GM12878 (cell line): ENCODE data around the gene PTK7. TPM values are rescaled to one million over a fixed set of nuclear protein-coding genes. Genes with fewer than 3 reads are reported as not detected.

Source experiments
- ATAC-seq: fragments of 200-7000 bp; cut with Tn5 transposase; 3 replicates; pipeline ENCODE4 v1.9.1; 2020; ENCODE audit warnings: mild to moderate bottlenecking, moderate library complexity
- BruUV-seq: library from RNA; stranded (reverse); fragments of 400-500 nt; replicated peaks from 2 replicates; lab custom pipeline; 2021; lab: Mats Ljungman, UMichigan
- CTCF ChIA-PET: fragments of 300-600 bp; sonication (Branson Sonifier 250); formaldehyde crosslinking; extraction: SDS; loops from one replicate; lab custom pipeline; 2021; ENCODE audit warnings: inconsistent platforms; lab: Yijun Ruan, JAX
- POLR2A ChIA-PET: fragments of 350-600 bp; formaldehyde crosslinking; extraction: SDS; loops from one replicate; lab custom pipeline; 2021; ENCODE audit warnings: inconsistent platforms; lab: Charles Lee
- RAD21 ChIA-PET: fragments of 300-600 bp; sonication (Branson Sonifier 250); formaldehyde crosslinking; loops from one replicate; lab custom pipeline; 2023; ENCODE audit warnings: antibody characterized with exemption; ENCODE audit not compliant: unreplicated experiment; lab: Charles Lee
- SMC1A ChIA-PET: fragments of 300-600 bp; sonication (Branson Sonifier 250); formaldehyde crosslinking; loops from one replicate; lab custom pipeline; 2023; ENCODE audit not compliant: unreplicated experiment, uncharacterized antibody; lab: Charles Lee
- DNase-seq: peaks from one replicate; pipeline ENCODE4 v3.0.0-alpha.2; 2011; ENCODE audit warnings: low read depth, low spot score
- FAIRE-seq: peaks from 3 replicates; lab custom pipeline; 2011; peaks lifted over from hg19 to GRCh38; lab: Jason Lieb, UNC
- H2AFZ ChIP-seq: 2 replicates; pipeline ENCODE4 v1.6.0; 2011; ENCODE audit warnings: low read depth, low read length, control low read depth; ENCODE audit not compliant: control insufficient read depth
- H3K27ac ChIP-seq: 2 replicates; pipeline ENCODE4 v1.5.1; 2011; ENCODE audit warnings: control low read depth; ENCODE audit not compliant: control insufficient read depth, insufficient read depth
- H3K27me3 ChIP-seq, 2 experiments: replicated peaks in 1 of 2; 2 replicates each; pipeline versions ENCODE4 v1.6.0 to v1.6.1; 2011; ENCODE audit warnings: low read length in 1 of 2; ENCODE audit not compliant: control insufficient read depth in 2 of 2, insufficient read depth in 2 of 2
- H3K36me3 ChIP-seq, 2 experiments: 2 replicates each; pipeline ENCODE4 v1.5.1; 2011; ENCODE audit warnings: low read length in 1 of 2; ENCODE audit not compliant: control insufficient read depth in 2 of 2, insufficient read depth in 2 of 2
- H3K4me1 ChIP-seq: 2 replicates; pipeline ENCODE4 v1.6.1; 2011; ENCODE audit warnings: mild to moderate bottlenecking, low read length, moderate library complexity, mixed read lengths; ENCODE audit not compliant: control insufficient read depth, insufficient read depth
- H3K4me2 ChIP-seq: 2 replicates; pipeline ENCODE4 v1.6.0; 2011; ENCODE audit warnings: control low read depth; ENCODE audit not compliant: control insufficient read depth, insufficient read depth
- H3K4me3 ChIP-seq: fragments of 200-600 bp; sonication (generic); 2 replicates; pipeline ENCODE4 v1.5.1; 2016
- H3K79me2 ChIP-seq: 2 replicates; pipeline ENCODE4 v1.6.0; 2011; ENCODE audit warnings: low read length; ENCODE audit not compliant: control insufficient read depth, insufficient read depth
- H3K9ac ChIP-seq: 2 replicates; pipeline ENCODE4 v1.8.0; 2011; ENCODE audit warnings: low read length, control low read depth, mixed read lengths; ENCODE audit not compliant: control insufficient read depth, insufficient read depth
- H3K9me3 ChIP-seq: replicated peaks from 3 replicates; pipeline ENCODE4 v1.5.1; 2011; ENCODE audit warnings: mild to moderate bottlenecking, low read length; ENCODE audit not compliant: control insufficient read depth, insufficient read depth
- H4K20me1 ChIP-seq: 2 replicates; pipeline ENCODE4 v1.6.0; 2011; ENCODE audit not compliant: control insufficient read depth, insufficient read depth
- CBX5 ChIP-seq: sonication (generic); IDR thresholded peaks from 2 replicates; pipeline ENCODE4 v1.6.1; 2016; ENCODE audit warnings: low read depth, moderate library complexity, mild to moderate bottlenecking, inconsistent platforms
- KDM1A ChIP-seq: fragments of 200-600 bp; sonication (generic); IDR thresholded peaks from 2 replicates; pipeline ENCODE4 v1.6.1; 2016; ENCODE audit warnings: borderline replicate concordance
- MYC ChIP-seq: IDR thresholded peaks from 2 replicates; pipeline ENCODE4 v1.6.1; 2011; ENCODE audit warnings: mild to moderate bottlenecking, low read length, moderate library complexity, inconsistent platforms; ENCODE audit not compliant: insufficient read depth, insufficient replicate concordance, insufficient read length, severe bottlenecking
- RUNX3 ChIP-seq: IDR thresholded peaks from 2 replicates; pipeline ENCODE4 v1.6.1; 2012; ENCODE audit warnings: low read length, inconsistent platforms
- TAF1 ChIP-seq: IDR thresholded peaks from 2 replicates; pipeline ENCODE4 v1.6.1; 2011; ENCODE audit warnings: mild to moderate bottlenecking, low read depth, low read length, borderline replicate concordance
- TCF7 ChIP-seq: IDR thresholded peaks from 2 replicates; pipeline ENCODE4 v1.6.1; 2014; ENCODE audit warnings: antibody characterized with exemption, borderline replicate concordance
- ZBED1 ChIP-seq: IDR thresholded peaks from 2 replicates; pipeline ENCODE4 v1.6.1; 2016; ENCODE audit warnings: borderline replicate concordance
- ZNF622 ChIP-seq: fragments of 450-650 bp; IDR thresholded peaks from 2 replicates; pipeline ENCODE4 v1.6.1; 2017; ENCODE audit warnings: mild to moderate bottlenecking, inconsistent platforms
- WGBS: methylation state at CpG from one replicate; pipeline ENCODE4 v1.1.6; 2016; ENCODE audit warnings: low lambda C conversion rate; ENCODE audit not compliant: insufficient replicate concordance, insufficient coverage; ENCODE audit errors: missing lambda C conversion rate; 5-methylcytosine and 5-hydroxymethylcytosine counted together
- in situ Hi-C: fragments of 300-500 bp; cut with MboI; formaldehyde crosslinking; loops from 9 replicates; pipeline ENCODE4 v1.14.3; 2018; ENCODE audit warnings: mixed read lengths
- intact Hi-C: fragments of 100-400 bp; cut with micrococcal nuclease; formaldehyde crosslinking; loops from one replicate; pipeline ENCODE4 v1.14.2; 2022; ENCODE audit not compliant: unreplicated experiment
- polyA plus RNA-seq, 11 experiments: library from polyadenylated mRNA; depleted of rRNA in 4 of 11; unstranded in 6 of 11; stranded (reverse) in 5 of 11; fragments of >200 nt; fragmentation: Nextera tagmentation in 4 of 11; fragmentation: Illumina TruSeq in 1 of 11; extraction: Ambion mirVana in 4 of 11; extraction: Trizol in 1 of 11; gene quantifications; 1 replicate in 1 of 11; 2 replicates in 10 of 11; pipeline versions ENCODE4 v1.2.1 to v1.2.3, GENCODE V29; 2011 to 2016; ENCODE audit warnings: inconsistent platforms in 2 of 11, missing spikeins in 2 of 11, low read depth in 1 of 11
- total RNA-seq, 4 experiments: library from RNA; depleted of rRNA in 3 of 4; stranded (reverse); fragments of >200 nt in 3 of 4; fragmentation: Illumina TruSeq in 1 of 4; extraction: Trizol in 1 of 4; gene quantifications; 2 replicates each; pipeline versions ENCODE4 v1.2.1 to v1.2.3, GENCODE V29; 2013 to 2021
- TF ChIP-seq, protein P1 (sequence below): fragments of 450-650 bp; conservative IDR thresholded peaks from 2 replicates; pipeline ENCODE4 v1.6.1; 2017; ENCODE audit warnings: mild to moderate bottlenecking, moderate library complexity

Gene PTK7
- total and polyA plus RNA-seq, 10 of the 15 experiments (the other 5 are each of a cell fraction or from before 2014, with no cell fraction given) = 0.18 to 14.4 (median 3.3) TPM; not detected in 1

DNA sequence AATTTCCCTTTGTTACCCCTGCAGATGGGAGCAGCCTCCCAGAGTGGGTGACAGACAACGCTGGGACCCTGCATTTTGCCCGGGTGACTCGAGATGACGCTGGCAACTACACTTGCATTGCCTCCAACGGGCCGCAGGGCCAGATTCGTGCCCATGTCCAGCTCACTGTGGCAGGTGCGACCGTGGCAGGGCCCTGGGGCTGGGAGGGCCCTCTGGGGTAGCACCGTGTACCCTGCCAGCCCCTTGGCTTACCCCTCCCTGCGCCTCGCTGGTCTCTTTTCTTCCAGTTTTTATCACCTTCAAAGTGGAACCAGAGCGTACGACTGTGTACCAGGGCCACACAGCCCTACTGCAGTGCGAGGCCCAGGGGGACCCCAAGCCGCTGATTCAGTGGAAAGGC lies 65.5 kb downstream of the PTK7 start:
- RAD21 ChIA-PET = interaction anchor here (0.8 to 1.1 kb wide), 2 partner anchors 47 to 236 kb away, joined by 3 read pairs; no protein-coding TSS in a partner anchor
- intact Hi-C loops (no loop called here), in situ Hi-C loops (loop anchor here (5.0 kb wide), 1 partner anchor 234 kb away; no protein-coding TSS in a partner anchor)
- no TSS peak for BruUV-seq
- no peak overlapping the region for H3K4me2 ChIP-seq
- H3K79me2 ChIP-seq = no peaks in the 10 kb centered on the region
- ATAC-seq = no peak
- no peaks in the 10 kb centered on the region for H4K20me1 ChIP-seq
- no peaks in the 10 kb centered on the region for H3K36me3 ChIP-seq
- WGBS = 54% methylated on average over 16 of the region's 16 CpGs
- H2AFZ ChIP-seq = no peak overlapping the region
- no peak for FAIRE-seq
- SMC1A ChIA-PET = interaction anchor here (3.0 kb wide), 1 partner anchor 240 kb away, joined by 19 read pairs; no protein-coding TSS in a partner anchor
- no peak for TF ChIP-seq TAF1
- no peak for TF ChIP-seq TCF7
- TF ChIP-seq RUNX3 = no peak
- H3K9me3 ChIP-seq = no peaks in the 10 kb centered on the region
- H3K27ac ChIP-seq = no peak overlapping the region
- H3K9ac ChIP-seq = no peak overlapping the region
- CTCF ChIA-PET = no interaction called here
- H3K4me1 ChIP-seq = no peaks in the 10 kb centered on the region
- H3K27me3 ChIP-seq = no peaks in the 10 kb centered on the region; a peak in 1 of 4 replicates
- no peak for DNase-seq
- POLR2A ChIA-PET = no interaction called here
- H3K4me3 ChIP-seq = no peak overlapping the region

DNA sequence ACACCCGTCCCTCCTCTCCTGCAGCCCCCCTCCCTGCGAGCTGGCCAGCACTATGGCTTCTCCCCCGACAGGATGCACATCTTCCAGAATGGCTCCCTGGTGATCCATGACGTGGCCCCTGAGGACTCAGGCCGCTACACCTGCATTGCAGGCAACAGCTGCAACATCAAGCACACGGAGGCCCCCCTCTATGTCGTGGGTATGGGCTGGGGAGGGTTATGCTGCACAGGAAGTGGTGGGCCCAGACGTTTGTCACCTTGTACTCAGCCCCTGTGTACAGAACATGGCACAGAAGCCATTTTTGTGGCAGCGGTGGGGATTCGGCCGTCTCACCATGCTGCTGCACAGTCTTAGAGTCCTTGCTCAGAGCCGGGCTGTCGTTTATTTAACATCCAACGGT lies 66.0 kb downstream of the PTK7 start:
- no peak overlapping the region for H3K9ac ChIP-seq
- DNase-seq = no peak
- SMC1A ChIA-PET = interaction anchor here (0.9 to 3.0 kb wide), 5 partner anchors 110 to 364 kb away, joined by 3 to 19 read pairs (median 3); no protein-coding TSS in a partner anchor
- ATAC-seq = no peak
- CTCF ChIA-PET = interaction anchor here (1.6 to 3.0 kb wide), 8 partner anchors 9 to 241 kb away, joined by 4 to 28 read pairs (median 12); partner anchors contain the start of genes KLHDC3 and MEA1
- no peaks in the 10 kb centered on the region for H3K36me3 ChIP-seq
- 44% methylated on average over 12 of the region's 14 CpGs for WGBS
- no peak overlapping the region for H3K27ac ChIP-seq
- no peaks in the 10 kb centered on the region for H3K4me1 ChIP-seq
- POLR2A ChIA-PET = no interaction called here
- in situ Hi-C loops = loop anchor here (5.0 kb wide), 1 partner anchor 235 kb away; no protein-coding TSS in a partner anchor
- no peaks in the 10 kb centered on the region for H3K9me3 ChIP-seq
- intact Hi-C loops = no loop called here
- no peaks in the 10 kb centered on the region for H4K20me1 ChIP-seq
- no peak for FAIRE-seq
- H2AFZ ChIP-seq = no peak overlapping the region
- H3K79me2 ChIP-seq = no peaks in the 10 kb centered on the region
- H3K4me2 ChIP-seq = no peak overlapping the region
- H3K27me3 ChIP-seq = no peaks in the 10 kb centered on the region; a peak in 1 of 4 replicates
- RAD21 ChIA-PET = interaction anchor here (0.9 to 2.0 kb wide), 5 partner anchors 48 to 480 kb away, joined by 3 to 4 read pairs (median 3); no protein-coding TSS in a partner anchor
- no peak overlapping the region for H3K4me3 ChIP-seq
- BruUV-seq = no TSS peak
- TF ChIP-seq KDM1A (no peak), CBX5 (no peak), MYC (no peak), ZBED1 (no peak), ZNF622 (no peak)
- TF ChIP-seq, protein P1, sequence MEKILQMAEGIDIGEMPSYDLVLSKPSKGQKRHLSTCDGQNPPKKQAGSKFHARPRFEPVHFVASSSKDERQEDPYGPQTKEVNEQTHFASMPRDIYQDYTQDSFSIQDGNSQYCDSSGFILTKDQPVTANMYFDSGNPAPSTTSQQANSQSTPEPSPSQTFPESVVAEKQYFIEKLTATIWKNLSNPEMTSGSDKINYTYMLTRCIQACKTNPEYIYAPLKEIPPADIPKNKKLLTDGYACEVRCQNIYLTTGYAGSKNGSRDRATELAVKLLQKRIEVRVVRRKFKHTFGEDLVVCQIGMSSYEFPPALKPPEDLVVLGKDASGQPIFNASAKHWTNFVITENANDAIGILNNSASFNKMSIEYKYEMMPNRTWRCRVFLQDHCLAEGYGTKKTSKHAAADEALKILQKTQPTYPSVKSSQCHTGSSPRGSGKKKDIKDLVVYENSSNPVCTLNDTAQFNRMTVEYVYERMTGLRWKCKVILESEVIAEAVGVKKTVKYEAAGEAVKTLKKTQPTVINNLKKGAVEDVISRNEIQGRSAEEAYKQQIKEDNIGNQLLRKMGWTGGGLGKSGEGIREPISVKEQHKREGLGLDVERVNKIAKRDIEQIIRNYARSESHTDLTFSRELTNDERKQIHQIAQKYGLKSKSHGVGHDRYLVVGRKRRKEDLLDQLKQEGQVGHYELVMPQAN = no peak
